Measurements from ENCODE around the gene VPS18.

The VPS18 gene

DNA sequence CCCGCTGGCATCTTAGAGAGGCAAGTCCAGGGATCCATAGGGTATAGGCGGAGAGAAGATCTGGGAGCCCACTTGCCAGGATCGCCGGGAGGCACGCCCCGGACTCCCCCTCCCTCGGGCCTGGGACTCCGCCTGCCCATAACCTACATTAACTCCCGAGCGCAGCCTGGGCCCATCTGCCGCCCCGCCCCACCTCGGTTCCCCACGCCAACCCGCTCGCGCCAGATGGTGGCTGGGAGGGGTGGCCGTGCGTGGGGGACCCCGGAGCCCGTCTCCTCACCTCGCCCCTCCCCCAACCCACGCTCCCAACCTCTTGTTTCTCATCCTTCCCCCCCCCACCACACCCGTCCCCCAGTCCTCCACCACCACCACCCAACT, 33.2 kb downstream of the VPS18 start:
- DNase-seq, result no peak
- TF ChIP-seq GATA1 (IDR thresholded peaks at IDR 0.05; ENCODE audit: low read depth, low read length) (no peak), POLR2A (IDR thresholded peaks at IDR 0.05; ENCODE audit: low read length) (no peak)

DNA sequence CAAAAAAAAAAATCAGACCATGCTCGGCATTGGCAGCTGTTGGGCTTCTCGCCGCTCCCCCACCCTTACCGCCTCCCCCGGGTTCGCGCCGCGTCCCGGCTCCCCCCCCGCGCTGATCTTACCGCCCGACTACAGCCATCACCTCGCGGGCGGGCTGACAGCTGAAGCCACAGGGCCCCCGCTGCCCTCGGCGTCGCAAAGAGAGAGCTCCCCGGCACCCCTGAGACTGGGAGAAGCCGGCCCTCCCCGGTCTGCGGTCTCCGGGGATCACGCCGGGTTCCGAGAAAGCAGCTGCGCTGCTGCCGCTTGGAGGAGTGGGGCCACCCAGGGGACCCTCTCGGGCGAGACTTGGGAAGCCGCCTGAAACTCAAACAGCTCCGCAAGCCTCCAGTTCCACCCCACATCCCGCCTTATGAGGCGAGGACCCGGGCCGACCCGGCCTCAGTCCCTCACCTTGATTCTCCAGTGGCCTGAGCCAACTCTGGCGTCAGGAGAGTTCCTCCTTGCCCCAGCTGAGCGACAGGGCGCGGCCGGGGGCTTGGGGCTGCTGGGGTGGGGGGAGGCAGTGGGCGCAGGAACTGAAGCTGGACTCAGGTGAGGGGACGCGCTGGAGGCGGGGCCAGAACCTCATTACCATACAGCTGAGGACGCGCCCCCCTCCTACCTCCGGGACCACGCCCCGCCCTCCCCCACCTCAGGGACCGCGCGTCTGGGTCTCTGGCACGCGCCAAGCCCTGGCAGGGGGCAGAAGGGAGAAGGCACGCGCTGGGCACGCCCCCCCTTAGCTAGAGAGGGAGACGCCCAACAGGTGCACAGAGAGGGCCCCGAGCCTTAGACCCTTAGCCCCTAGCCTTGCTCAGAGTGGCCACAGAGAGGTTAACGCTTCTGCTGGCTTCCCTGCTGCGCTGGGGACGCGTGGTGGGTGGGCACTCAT, 33.9 kb downstream of the VPS18 start:
- TF ChIP-seq GATA1 (IDR thresholded peaks at IDR 0.05; ENCODE audit: low read depth, low read length) (no peak), POLR2A (IDR thresholded peaks at IDR 0.05; ENCODE audit: low read length) (no peak)
- no peak for DNase-seq

GRCh38 chr15:40928821-40929659, 34.8 kb downstream of the VPS18 start, which contains the start of gene DLL4:
Gene DLL4, plus strand, starts transcription at chr15:40929340. Its CDS starts 329 bp downstream, at chr15:40929669.
- DNase-seq, result peak; percentile 53 to 54
- no peak for TF ChIP-seq GATA1 (IDR thresholded peaks at IDR 0.05; ENCODE audit: low read depth, low read length)
- TF ChIP-seq POLR2A (IDR thresholded peaks at IDR 0.05; ENCODE audit: low read length), result no peak

DNA sequence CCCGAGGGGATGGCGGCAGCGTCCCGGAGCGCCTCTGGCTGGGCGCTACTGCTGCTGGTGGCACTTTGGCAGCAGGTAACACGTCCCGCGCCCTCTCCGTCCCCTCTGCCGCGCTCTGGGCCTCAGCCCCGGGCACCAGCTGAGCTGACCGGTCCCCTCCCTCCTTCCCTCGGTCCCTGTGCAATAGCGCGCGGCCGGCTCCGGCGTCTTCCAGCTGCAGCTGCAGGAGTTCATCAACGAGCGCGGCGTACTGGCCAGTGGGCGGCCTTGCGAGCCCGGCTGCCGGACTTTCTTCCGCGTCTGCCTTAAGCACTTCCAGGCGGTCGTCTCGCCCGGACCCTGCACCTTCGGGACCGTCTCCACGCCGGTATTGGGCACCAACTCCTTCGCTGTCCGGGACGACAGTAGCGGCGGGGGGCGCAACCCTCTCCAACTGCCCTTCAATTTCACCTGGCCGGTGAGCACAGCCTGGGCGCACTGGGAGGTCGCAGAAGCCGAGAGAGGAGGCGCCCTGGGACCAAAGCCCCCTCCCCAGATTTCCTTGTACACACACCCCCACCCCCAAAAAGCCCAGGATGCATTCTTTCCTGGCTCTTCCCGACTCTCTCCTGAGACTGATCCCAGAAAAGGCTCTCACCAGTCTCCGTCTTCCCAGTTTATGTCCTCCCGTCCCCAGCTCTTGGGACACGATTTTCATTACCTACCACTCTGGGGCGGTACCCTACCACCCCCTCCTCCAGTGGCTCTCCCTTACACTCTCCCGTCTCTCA, 35.6 kb downstream of the VPS18 start:
- TF ChIP-seq POLR2A (IDR thresholded peaks at IDR 0.05; ENCODE audit: low read length) (no peak), GATA1 (IDR thresholded peaks at IDR 0.05; ENCODE audit: low read depth, low read length) (no peak)
- peak; percentile 32 to 37 for DNase-seq

GRCh38 chr15:40930430-40931299, 36.4 kb downstream of the VPS18 start:
- no peak for TF ChIP-seq GATA1 (IDR thresholded peaks at IDR 0.05; ENCODE audit: low read depth, low read length)
- no peak for TF ChIP-seq POLR2A (IDR thresholded peaks at IDR 0.05; ENCODE audit: low read length)
- peak; percentile 34 to 49 for DNase-seq

GRCh38 chr15:40931300-40932142, 37.3 kb downstream of the VPS18 start:
- TF ChIP-seq POLR2A (IDR thresholded peaks at IDR 0.05; ENCODE audit: low read length) (no peak), GATA1 (IDR thresholded peaks at IDR 0.05; ENCODE audit: low read depth, low read length) (no peak)

DNA sequence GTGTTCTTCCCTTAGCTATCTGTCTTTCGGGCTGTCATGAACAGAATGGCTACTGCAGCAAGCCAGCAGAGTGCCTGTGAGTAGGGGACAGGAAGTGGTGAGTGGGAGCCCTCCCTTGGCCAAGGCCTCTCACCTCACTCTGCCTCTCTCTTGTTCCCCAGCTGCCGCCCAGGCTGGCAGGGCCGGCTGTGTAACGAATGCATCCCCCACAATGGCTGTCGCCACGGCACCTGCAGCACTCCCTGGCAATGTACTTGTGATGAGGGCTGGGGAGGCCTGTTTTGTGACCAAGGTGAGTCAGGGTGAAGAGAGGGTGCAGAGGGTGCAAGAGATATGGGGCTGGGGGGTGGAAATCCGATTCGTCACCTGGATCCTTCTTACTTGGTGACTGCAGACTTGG, 37.9 kb downstream of the VPS18 start:
- TF ChIP-seq GATA1 (IDR thresholded peaks at IDR 0.05; ENCODE audit: low read depth, low read length) (no peak), POLR2A (IDR thresholded peaks at IDR 0.05; ENCODE audit: low read length) (no peak)
- DNase-seq, result no peak

More at GRCh38 chr15:40931300-40932142, 37.3 kb downstream of the VPS18 start:
- no peak for DNase-seq

GRCh38 chr15:40932649-40933516, 38.6 kb downstream of the VPS18 start:
- TF ChIP-seq POLR2A (IDR thresholded peaks at IDR 0.05; ENCODE audit: low read length), result no peak
- TF ChIP-seq GATA1 (IDR thresholded peaks at IDR 0.05; ENCODE audit: low read depth, low read length), result no peak
- no peak for DNase-seq

DNA sequence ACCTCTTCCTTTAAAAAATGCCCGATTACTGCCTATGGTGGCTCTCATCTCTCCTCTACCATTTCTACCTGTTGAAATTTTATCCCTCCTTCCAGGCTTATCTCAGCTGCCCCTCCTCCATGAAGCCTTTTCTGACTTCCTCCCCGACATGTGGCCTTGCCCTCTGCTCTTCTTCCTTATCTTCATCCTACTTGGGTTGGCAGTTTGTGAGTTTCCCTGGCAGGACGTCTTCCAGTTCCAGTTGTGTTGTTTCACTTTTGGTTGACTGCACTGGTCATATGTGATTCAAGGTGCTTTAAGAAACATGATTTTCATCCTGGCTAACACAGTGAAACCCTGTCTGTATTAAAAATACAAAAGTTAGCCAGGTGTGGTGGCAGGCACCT, 39.3 kb downstream of the VPS18 start:
- DNase-seq, result no peak
- TF ChIP-seq POLR2A (IDR thresholded peaks at IDR 0.05; ENCODE audit: low read length) (no peak), GATA1 (IDR thresholded peaks at IDR 0.05; ENCODE audit: low read depth, low read length) (no peak)

- DNase-seq, result no peak
- no peak for TF ChIP-seq GATA1 (IDR thresholded peaks at IDR 0.05; ENCODE audit: low read depth, low read length)
- no peak for TF ChIP-seq POLR2A (IDR thresholded peaks at IDR 0.05; ENCODE audit: low read length)
Measured at GRCh38 chr15:40934457-40934856, 40.2 kb downstream of the VPS18 start.

DNA sequence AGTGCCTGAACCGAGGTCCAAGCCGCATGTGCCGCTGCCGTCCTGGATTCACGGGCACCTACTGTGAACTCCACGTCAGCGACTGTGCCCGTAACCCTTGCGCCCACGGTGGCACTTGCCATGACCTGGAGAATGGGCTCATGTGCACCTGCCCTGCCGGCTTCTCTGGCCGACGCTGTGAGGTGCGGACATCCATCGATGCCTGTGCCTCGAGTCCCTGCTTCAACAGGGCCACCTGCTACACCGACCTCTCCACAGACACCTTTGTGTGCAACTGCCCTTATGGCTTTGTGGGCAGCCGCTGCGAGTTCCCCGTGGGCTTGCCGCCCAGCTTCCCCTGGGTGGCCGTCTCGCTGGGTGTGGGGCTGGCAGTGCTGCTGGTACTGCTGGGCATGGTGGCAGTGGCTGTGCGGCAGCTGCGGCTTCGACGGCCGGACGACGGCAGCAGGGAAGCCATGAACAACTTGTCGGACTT, 42.0 kb downstream of the VPS18 start:
- no peak for DNase-seq
- TF ChIP-seq GATA1 (IDR thresholded peaks at IDR 0.05; ENCODE audit: low read depth, low read length) (no peak), POLR2A (IDR thresholded peaks at IDR 0.05; ENCODE audit: low read length) (no peak)
